Adrenal gland (tissue), 12 donors: ENCODE results near the gene CCDC93. TPM values are rescaled to one million over a fixed set of nuclear protein-coding genes. Genes with fewer than 3 reads are reported as not detected.

Experiments used
- DNase-seq, 7 donors: peaks; one replicate each; pipeline ENCODE4 v3.0.0-alpha.2; 2019 to 2020
- H3K27ac ChIP-seq, 5 donors: fragments of 200-600 bp; sonication (generic) in 4 of 5; 1 replicate in 3 of 5; 2 replicates in 2 of 5; pipeline versions ENCODE4 v1.5.1 to v1.8.0; 2016 to 2020; ENCODE audit warnings: mild to moderate bottlenecking in 1 of 5
- H3K27me3 ChIP-seq: fragments of 200-600 bp; 2 replicates; pipeline ENCODE4 v1.8.0; 2021
- H3K36me3 ChIP-seq, 2 donors: fragments of 200-600 bp; replicated peaks in 1 of 2; 1 replicate in 1 of 2; 2 replicates in 1 of 2; pipeline versions ENCODE4 v1.5.1 to v1.8.0; 2018 to 2022
- H3K4me1 ChIP-seq, 2 donors: fragments of 200-600 bp; replicated peaks in 1 of 2; 1 replicate in 1 of 2; 2 replicates in 1 of 2; pipeline versions ENCODE4 v1.5.1 to v1.8.0; 2018 to 2021
- H3K4me3 ChIP-seq, 4 donors: fragments of 200-600 bp; sonication (generic) in 3 of 4; one replicate each; pipeline ENCODE4 v1.5.1; 2016 to 2018
- H3K9me3 ChIP-seq, 3 donors: fragments of 200-600 bp; sonication (generic) in 1 of 3; replicated peaks in 1 of 3; 1 replicate in 2 of 3; 2 replicates in 1 of 3; pipeline versions ENCODE4 v1.5.1 to v1.8.0; 2016 to 2021
- POLR2A ChIP-seq, 2 donors: fragments of 450-650 bp; IDR thresholded peaks; one replicate each; pipeline ENCODE4 v1.6.1; 2017; ENCODE audit warnings: antibody characterized with exemption in 2 of 2, mild to moderate bottlenecking in 2 of 2, moderate library complexity in 1 of 2
- WGBS, 4 donors: extraction: QIAGEN DNeasy Blood & Tissue Kit in 2 of 4; methylation state at CpG; one replicate each; pipeline versions ENCODE4 v1.1.5 to v1.1.7; 2013 to 2017; 5-methylcytosine and 5-hydroxymethylcytosine counted together
- intact Hi-C, 2 donors: fragments of 100-400 bp; cut with DNase I; formaldehyde crosslinking; loops; one replicate each; pipeline versions ENCODE4 v1.14.1 to v1.15.0; 2022 to 2023
- polyA plus RNA-seq, 3 donors: library from polyadenylated mRNA; stranded (reverse); fragments of 200-250 nt in 2 of 3; fragments of 350-450 nt in 1 of 3; fragmentation: Illumina TruSeq in 1 of 3; extraction: RNeasy Lipid Tissue Mini Kit (QIAGEN cat#74804) in 1 of 3; gene quantifications; one replicate each; pipeline ENCODE4 v1.2.3, GENCODE V29; 2013 to 2014
- total RNA-seq, 9 donors: library from RNA; depleted of rRNA in 4 of 9; stranded (reverse); fragments of >200 nt in 4 of 9; fragments of 120-200 nt in 1 of 9; fragmentation: NEBNext Ultra II Directional in 1 of 9; extraction: Animal tissue kit (Norgen Biotek cat#: 25700) in 1 of 9; gene quantifications; one replicate each; pipeline versions ENCODE4 v1.1.0 to v1.2.4, GENCODE V29; 2013 to 2023
- TF ChIP-seq, protein P1 (sequence below), 6 experiments: fragments of 450-650 bp in 4 of 6; fragments of 200-600 bp in 2 of 6; sonication (generic) in 1 of 6; IDR thresholded peaks; 1 replicate in 5 of 6; 2 replicates in 1 of 6; pipeline versions ENCODE4 v1.5.1 to v1.8.0; 2016 to 2021; ENCODE audit warnings: antibody characterized with exemption in 6 of 6, mild to moderate bottlenecking in 2 of 6, moderate library complexity in 1 of 6
- donor health status: healthy with polysubstance abuse.
- donor health status: Bipolar disorder and iron deficiency.
- donor health status: DM: yes; HTN: yes; CAD: no.
- donor health status: DM: no; HTN: no; CAD: no.
- donor health status: DM: no; HTN: no; CAD: no.
- donor health status: DM: yes; HTN: yes; CAD: no.

The CCDC93 gene
- total and polyA plus RNA-seq, 12 donors = 10.9 to 50.6 (median 33.8) TPM

DNA sequence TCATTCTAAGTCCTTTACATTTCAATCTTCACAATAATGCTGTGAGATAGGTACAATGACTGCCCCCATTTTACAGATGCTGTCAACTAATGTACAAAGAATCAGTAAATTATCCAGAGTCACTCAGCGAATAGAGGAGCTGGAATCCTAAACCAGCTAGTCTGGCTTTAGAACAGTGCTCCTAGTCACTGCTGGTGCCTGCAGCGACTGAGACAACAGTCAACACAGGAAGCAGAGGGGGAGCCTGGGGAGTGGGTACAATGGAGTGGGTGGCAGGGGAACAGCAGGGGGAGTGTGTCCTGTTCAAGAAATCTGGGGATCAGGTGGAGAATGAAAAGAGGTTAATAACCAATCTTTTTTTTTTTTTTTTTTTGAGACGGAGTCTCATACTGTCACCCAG is 37.3 kb downstream of the CCDC93 start:
- no peak overlapping the region for H3K27ac ChIP-seq
- no peaks in the 10 kb centered on the region for H3K9me3 ChIP-seq
- 94 to 98% (median 97%) methylated on average over 2 to 3 of the region's 3 CpGs for WGBS, 4 donors
- no peaks in the 10 kb centered on the region for H3K27me3 ChIP-seq
- peaks cover 0 to 34% of the 10 kb centered on the region in 2 donors for H3K36me3 ChIP-seq
- H3K4me3 ChIP-seq = no peak overlapping the region
- H3K4me1 ChIP-seq = peaks cover 14 to 32% of the 10 kb centered on the region in 2 donors
- no peak for TF ChIP-seq POLR2A (IDR thresholded peaks at IDR 0.05)
- DNase-seq = no peak
- intact Hi-C loops = no loop called here

DNA sequence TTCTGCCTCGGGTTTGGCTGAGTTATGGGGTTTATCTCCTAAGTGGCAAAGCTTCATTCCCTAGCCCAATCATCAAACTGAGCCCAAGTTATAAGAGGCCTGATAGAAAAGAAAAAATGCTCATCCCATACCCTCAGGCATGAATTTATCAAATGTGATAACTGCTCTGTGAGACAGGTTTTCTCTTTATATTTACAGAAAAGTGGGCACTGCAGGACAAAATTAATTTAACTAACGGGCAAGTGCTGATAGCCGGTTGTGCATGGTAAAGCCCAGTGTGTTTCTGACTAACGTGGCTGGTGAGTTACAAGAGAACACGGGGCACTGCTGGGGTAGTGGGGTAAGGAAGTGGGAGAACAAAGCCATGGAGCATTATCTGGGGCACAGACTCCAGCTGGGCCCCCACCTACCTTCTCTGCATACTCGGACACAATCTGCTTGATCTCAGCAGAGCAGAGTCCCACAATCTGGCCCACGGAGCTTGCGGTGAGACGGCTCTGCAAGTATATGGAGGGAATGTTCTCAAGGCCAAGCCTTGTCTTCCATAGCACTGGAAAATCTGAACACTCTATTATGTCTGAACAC is 40.3 kb downstream of the CCDC93 start:
- no peaks in the 10 kb centered on the region for H3K27me3 ChIP-seq
- no peak overlapping the region for H3K4me3 ChIP-seq
- WGBS, 4 donors = 68 to 83% (median 76%) methylated on average over 9 of the region's 9 CpGs
- no peak for TF ChIP-seq POLR2A (IDR thresholded peaks at IDR 0.05)
- TF ChIP-seq, protein P1, sequence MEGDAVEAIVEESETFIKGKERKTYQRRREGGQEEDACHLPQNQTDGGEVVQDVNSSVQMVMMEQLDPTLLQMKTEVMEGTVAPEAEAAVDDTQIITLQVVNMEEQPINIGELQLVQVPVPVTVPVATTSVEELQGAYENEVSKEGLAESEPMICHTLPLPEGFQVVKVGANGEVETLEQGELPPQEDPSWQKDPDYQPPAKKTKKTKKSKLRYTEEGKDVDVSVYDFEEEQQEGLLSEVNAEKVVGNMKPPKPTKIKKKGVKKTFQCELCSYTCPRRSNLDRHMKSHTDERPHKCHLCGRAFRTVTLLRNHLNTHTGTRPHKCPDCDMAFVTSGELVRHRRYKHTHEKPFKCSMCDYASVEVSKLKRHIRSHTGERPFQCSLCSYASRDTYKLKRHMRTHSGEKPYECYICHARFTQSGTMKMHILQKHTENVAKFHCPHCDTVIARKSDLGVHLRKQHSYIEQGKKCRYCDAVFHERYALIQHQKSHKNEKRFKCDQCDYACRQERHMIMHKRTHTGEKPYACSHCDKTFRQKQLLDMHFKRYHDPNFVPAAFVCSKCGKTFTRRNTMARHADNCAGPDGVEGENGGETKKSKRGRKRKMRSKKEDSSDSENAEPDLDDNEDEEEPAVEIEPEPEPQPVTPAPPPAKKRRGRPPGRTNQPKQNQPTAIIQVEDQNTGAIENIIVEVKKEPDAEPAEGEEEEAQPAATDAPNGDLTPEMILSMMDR (IDR thresholded peaks at IDR 0.05) = no peak
- no peak for DNase-seq
- no peak overlapping the region for H3K27ac ChIP-seq
- no peaks in the 10 kb centered on the region for H3K9me3 ChIP-seq
- peaks cover 6 to 10% of the 10 kb centered on the region in 2 donors for H3K4me1 ChIP-seq
- H3K36me3 ChIP-seq = peaks cover 0 to 34% of the 10 kb centered on the region in 2 donors
- intact Hi-C loops = no loop called here

DNA sequence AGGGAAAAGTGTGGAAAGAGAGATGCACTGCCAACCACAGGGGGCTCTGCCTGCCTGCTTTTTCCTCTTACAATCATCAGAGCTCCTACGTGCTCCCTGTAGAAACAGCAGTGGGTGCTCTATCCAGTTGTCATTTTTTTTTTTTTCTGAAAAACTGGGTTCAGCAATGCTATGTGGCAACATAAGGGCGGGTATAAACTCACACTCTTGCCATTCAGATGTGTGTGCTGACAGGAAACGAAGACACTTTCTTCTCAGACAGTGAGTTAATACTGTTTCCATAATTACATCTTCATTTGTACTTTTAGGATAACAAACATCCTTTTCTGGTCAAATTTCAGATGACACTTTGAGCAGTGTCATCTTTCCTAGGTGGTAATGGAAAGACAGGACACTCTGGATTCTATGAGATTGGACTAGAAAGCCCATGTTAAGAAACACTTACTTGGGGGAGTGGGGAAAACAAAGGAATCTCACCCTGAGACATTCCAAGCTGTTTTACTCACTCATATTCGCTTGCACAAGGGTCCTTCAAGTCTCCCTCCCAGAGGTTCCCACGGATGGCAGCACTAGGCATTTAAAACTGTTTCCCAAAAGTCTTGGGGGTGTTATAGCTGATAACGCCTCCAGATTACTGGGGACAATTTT is 41.3 kb downstream of the CCDC93 start:
- Histone ChIP-seq H3K27me3 (no peaks in the 10 kb centered on the region), H3K36me3 (peaks cover 0 to 34% of the 10 kb centered on the region in 2 donors), H3K9me3 (no peaks in the 10 kb centered on the region), H3K27ac (no peak overlapping the region), H3K4me3 (no peak overlapping the region), H3K4me1 (peaks cover 6 to 10% of the 10 kb centered on the region in 2 donors)
- DNase-seq = no peak
- 79 to 88% (median 83%) methylated on average over 6 of the region's 6 CpGs for WGBS, 4 donors
- TF ChIP-seq POLR2A (IDR thresholded peaks at IDR 0.05) = no peak
- TF ChIP-seq, protein P1 (IDR thresholded peaks at IDR 0.05) = no peak
- intact Hi-C loops = no loop called here

DNA sequence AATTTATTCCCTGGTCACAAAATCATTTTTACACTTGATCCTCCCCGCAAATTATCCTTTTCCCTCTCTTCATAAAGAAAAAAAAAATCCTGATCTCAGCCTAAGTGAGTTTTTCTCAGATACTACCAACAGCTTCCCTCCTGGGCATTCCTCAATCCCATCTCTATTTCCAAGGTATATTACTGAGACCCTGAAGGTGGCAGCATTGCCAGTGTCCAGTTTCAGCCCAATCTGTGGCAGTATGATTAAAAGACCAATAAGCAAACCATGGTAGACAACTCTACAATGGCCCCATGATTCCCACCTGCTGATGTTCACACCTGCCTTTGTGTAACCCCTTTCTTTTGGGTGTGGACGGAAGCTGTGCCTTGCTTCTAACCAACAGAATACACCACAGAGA is 45.1 kb downstream of the CCDC93 start:
- no peaks in the 10 kb centered on the region for H3K27me3 ChIP-seq
- no peaks in the 10 kb centered on the region for H3K9me3 ChIP-seq
- H3K4me3 ChIP-seq = no peak overlapping the region
- H3K36me3 ChIP-seq = peaks cover 0 to 18% of the 10 kb centered on the region in 2 donors
- H3K4me1 ChIP-seq = peaks cover 2 to 9% of the 10 kb centered on the region in 2 donors
- no peak overlapping the region for H3K27ac ChIP-seq
- WGBS, 4 donors = 96 to 100% (median 97%) methylated on average over 2 of the region's 2 CpGs
- intact Hi-C loops = no loop called here
- TF ChIP-seq POLR2A (IDR thresholded peaks at IDR 0.05) = no peak
- TF ChIP-seq, protein P1 (IDR thresholded peaks at IDR 0.05) = no peak
- no peak for DNase-seq
